IMR-90 (cell line): ENCODE measurements around the gene EPHB6. TPM values are rescaled to one million over a fixed set of nuclear protein-coding genes. Genes with fewer than 3 reads are reported as not detected.

Experiments
- ATAC-seq: fragments of 200-7000 bp; cut with Tn5 transposase; 2 replicates; pipeline ENCODE4 v1.9.1; 2020; ENCODE audit warnings: low read depth, mild to moderate bottlenecking, moderate library complexity
- BruUV-seq: library from RNA; stranded (reverse); fragments of 400-500 nt; replicated peaks from 2 replicates; lab custom pipeline; 2021; lab: Mats Ljungman, UMichigan
- CTCF ChIA-PET: fragments of 300-600 bp; formaldehyde crosslinking; extraction: SDS; loops from one replicate; lab custom pipeline; 2021; ENCODE audit warnings: antibody characterized with exemption; lab: Yijun Ruan, JAX
- POLR2A ChIA-PET: fragments of 300-600 bp; sonication (Branson Sonifier 250); formaldehyde crosslinking; loops from one replicate; lab custom pipeline; 2022; ENCODE audit warnings: antibody characterized with exemption; ENCODE audit not compliant: unreplicated experiment; lab: Charles Lee
- DNase-seq: peaks from one replicate; pipeline ENCODE4 v3.0.0; 2013
- H2AFZ ChIP-seq: replicated peaks from 2 replicates; pipeline ENCODE3; 2013; ENCODE audit warnings: low read length, mild to moderate bottlenecking; ENCODE audit not compliant: poor library complexity
- H2AK5ac ChIP-seq: 2 replicates; pipeline ENCODE4 v1.6.1; 2013; ENCODE audit warnings: low read depth, low read length, inconsistent platforms
- H2AK9ac ChIP-seq: replicated peaks from 2 replicates; pipeline ENCODE3; 2013; ENCODE audit warnings: mild to moderate bottlenecking, low read depth, low read length, moderate library complexity; ENCODE audit not compliant: poor library complexity
- H2BK120ac ChIP-seq: 2 replicates; pipeline ENCODE4 v1.6.1; 2013; ENCODE audit warnings: low read depth, low read length, inconsistent platforms
- H2BK15ac ChIP-seq: 3 replicates; pipeline ENCODE4 v1.6.1; 2013; ENCODE audit warnings: low read depth, low read length, inconsistent platforms
- H2BK20ac ChIP-seq: 2 replicates; pipeline ENCODE4 v1.6.1; 2013; ENCODE audit warnings: low read depth, mild to moderate bottlenecking, inconsistent platforms, low read length, moderate library complexity
- H2BK5ac ChIP-seq: 2 replicates; pipeline ENCODE4 v1.6.1; 2013; ENCODE audit warnings: mild to moderate bottlenecking, low read depth, low read length, inconsistent platforms; ENCODE audit not compliant: poor library complexity, severe bottlenecking
- H3K14ac ChIP-seq: replicated peaks from 2 replicates; pipeline ENCODE4 v1.6.1; 2013; ENCODE audit warnings: low read depth, low read length, inconsistent platforms
- H3K18ac ChIP-seq: 2 replicates; pipeline ENCODE4 v1.6.1; 2013; ENCODE audit warnings: low read depth, low read length, control low read depth
- H3K23ac ChIP-seq: 2 replicates; pipeline ENCODE4 v1.6.1; 2013; ENCODE audit warnings: low read depth, low read length, inconsistent platforms
- H3K27ac ChIP-seq: 2 replicates; pipeline ENCODE4 v1.5.1; 2013; ENCODE audit warnings: mild to moderate bottlenecking, control low read depth, low read length; ENCODE audit not compliant: insufficient read depth
- H3K27me3 ChIP-seq: 2 replicates; pipeline ENCODE4 v1.6.1; 2013; ENCODE audit warnings: low read length; ENCODE audit not compliant: control insufficient read depth, insufficient read depth
- H3K36me3 ChIP-seq: 2 replicates; pipeline ENCODE4 v1.6.1; 2013; ENCODE audit warnings: low read length, mixed read lengths; ENCODE audit not compliant: control insufficient read depth, insufficient read depth
- H3K4ac ChIP-seq: 2 replicates; pipeline ENCODE4 v1.6.1; 2013; ENCODE audit warnings: low read depth, low read length, inconsistent platforms
- H3K4me1 ChIP-seq: 2 replicates; pipeline ENCODE4 v1.6.1; 2013; ENCODE audit warnings: low read length, mixed read lengths; ENCODE audit not compliant: control insufficient read depth, insufficient read depth
- H3K4me2 ChIP-seq: 2 replicates; pipeline ENCODE4 v1.6.1; 2013; ENCODE audit warnings: low read depth, mild to moderate bottlenecking, control low read depth, low read length, moderate library complexity
- H3K4me3 ChIP-seq: 2 replicates; pipeline ENCODE4 v1.5.1; 2013; ENCODE audit warnings: low read depth, mild to moderate bottlenecking, control low read depth, low read length, moderate library complexity; ENCODE audit not compliant: insufficient read depth
- H3K56ac ChIP-seq: 2 replicates; pipeline ENCODE4 v1.6.1; 2013; ENCODE audit warnings: low read length, inconsistent platforms; ENCODE audit not compliant: insufficient read depth; ENCODE audit errors: extremely low read depth
- H3K79me1 ChIP-seq, 2 experiments: 2 replicates each; pipeline ENCODE4 v1.6.1; 2013; ENCODE audit warnings: low read length in 2 of 2, inconsistent platforms in 1 of 2, low read depth in 1 of 2
- H3K9ac ChIP-seq: 2 replicates; pipeline ENCODE4 v1.6.1; 2013; ENCODE audit warnings: low read depth, low read length, control low read depth
- H3K9me1 ChIP-seq: 2 replicates; pipeline ENCODE4 v1.6.1; 2013; ENCODE audit warnings: low read length, inconsistent platforms; ENCODE audit not compliant: insufficient read depth
- H3K9me3 ChIP-seq: 2 replicates; pipeline ENCODE4 v1.6.1; 2013; ENCODE audit warnings: low read length; ENCODE audit not compliant: control insufficient read depth, insufficient read depth
- H4K20me1 ChIP-seq: 2 replicates; pipeline ENCODE4 v1.6.1; 2013; ENCODE audit warnings: low read length, inconsistent platforms; ENCODE audit not compliant: insufficient read depth
- H4K5ac ChIP-seq: 2 replicates; pipeline ENCODE4 v1.6.1; 2013; ENCODE audit warnings: mild to moderate bottlenecking, low read depth, low read length, control low read depth
- H4K8ac ChIP-seq, 2 experiments: 2 replicates each; pipeline ENCODE4 v1.6.1; 2013; ENCODE audit warnings: low read depth in 2 of 2, low read length in 2 of 2, control low read depth in 1 of 2, inconsistent platforms in 1 of 2
- H4K91ac ChIP-seq: 2 replicates; pipeline ENCODE4 v1.6.1; 2013; ENCODE audit warnings: low read depth, low read length, inconsistent platforms; ENCODE audit not compliant: insufficient read depth
- FOS ChIP-seq: fragments of 150-350 bp; IDR thresholded peaks from 2 replicates; pipeline ENCODE4 v1.6.1; 2016; ENCODE audit warnings: low read depth, low read length
- POLR2A ChIP-seq: IDR thresholded peaks from 2 replicates; pipeline ENCODE4 v1.6.1; 2012; ENCODE audit warnings: mild to moderate bottlenecking, low read depth, low read length
- WGBS, 2 experiments: methylation state at CpG; one replicate each; pipeline versions ENCODE4 v1.1.5 to v1.1.7; 2013; ENCODE audit warnings: missing lambda C conversion rate in 2 of 2; ENCODE audit not compliant: insufficient read length in 1 of 2; ENCODE audit errors: extremely low coverage in 2 of 2; 5-methylcytosine and 5-hydroxymethylcytosine counted together
- dilution Hi-C: fragments of 300-500 bp; cut with HindIII; formaldehyde crosslinking; loops from one replicate; pipeline ENCODE4 v1.14.3; 2018; ENCODE audit warnings: low sequenced_read_pairs; ENCODE audit not compliant: unreplicated experiment
- in situ Hi-C: fragments of 300-500 bp; cut with MboI; formaldehyde crosslinking; loops from 3 replicates; pipeline ENCODE4 v1.14.3; 2019; ENCODE audit warnings: low sequenced_read_pairs, inconsistent platforms, mixed read lengths
- intact Hi-C: fragments of 100-400 bp; cut with micrococcal nuclease; formaldehyde crosslinking; loops from 2 replicates; pipeline ENCODE4 v1.10.0; 2022
- polyA plus RNA-seq, 3 experiments: library from polyadenylated mRNA; depleted of rRNA; stranded (reverse); fragments of >200 nt; gene quantifications; 2 replicates each; pipeline ENCODE4 v1.2.3, GENCODE V29; 2012; ENCODE audit warnings: low replicate concordance in 1 of 3
- total RNA-seq: library from RNA; depleted of rRNA; stranded (reverse); fragments of >200 nt; gene quantifications from 2 replicates; pipeline ENCODE4 v1.2.3, GENCODE V29; 2012

The EPHB6 gene
- total and polyA plus RNA-seq, 2 of the 4 experiments (the other 2 are of a cell fraction) = under 0.01 to 0.60 TPM

DNA sequence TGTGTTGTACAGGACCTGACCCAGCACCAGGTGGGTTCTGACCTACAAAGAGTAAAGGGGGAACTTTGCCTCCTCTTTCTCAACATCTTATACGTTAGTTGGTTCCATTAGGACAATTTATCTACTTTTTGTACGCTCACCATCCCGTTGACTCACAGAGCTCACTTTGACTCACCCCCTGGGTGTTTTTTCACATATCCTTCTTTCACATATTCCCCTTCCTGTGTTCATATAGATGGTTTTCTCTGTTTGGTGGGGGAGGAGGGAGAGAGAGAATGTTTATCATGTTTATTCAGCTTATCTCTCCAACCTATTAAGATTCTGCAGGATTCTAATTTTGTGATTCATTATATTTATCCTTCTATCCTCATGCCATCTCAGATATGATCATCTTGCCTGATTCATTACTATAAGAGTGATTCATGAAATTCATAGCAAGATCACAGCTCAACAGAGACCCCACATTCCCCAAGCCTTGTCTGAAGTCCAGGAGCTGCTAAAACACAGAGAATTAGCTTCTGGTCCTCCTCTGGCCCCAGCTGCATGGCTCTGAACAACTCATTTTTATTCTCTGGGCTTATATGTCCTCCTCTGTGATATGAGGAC lies 46.9 kb upstream of the EPHB6 start:
- POLR2A ChIA-PET = no interaction called here

More for the DNA sequence above, 46.9 kb upstream of the EPHB6 start:
- no peak overlapping the region for H3K14ac ChIP-seq
- H3K18ac ChIP-seq = no peak overlapping the region
- TF ChIP-seq FOS = no peak
- TF ChIP-seq POLR2A = no peak
- peaks cover 5% of the 10 kb centered on the region; the same call in 1 of the 2 replicates for H3K27me3 ChIP-seq
- H3K4ac ChIP-seq = no peak overlapping the region
- no peaks in the 10 kb centered on the region for H3K36me3 ChIP-seq
- H2BK20ac ChIP-seq = no peak overlapping the region
- H2BK15ac ChIP-seq = no peak overlapping the region
- H3K9ac ChIP-seq = no peak overlapping the region
- H4K20me1 ChIP-seq = no peaks in the 10 kb centered on the region
- no peak overlapping the region for H3K56ac ChIP-seq
- H3K23ac ChIP-seq = no peak overlapping the region
- dilution Hi-C loops = no loop called here
- H2AFZ ChIP-seq = no peak overlapping the region
- intact Hi-C loops = no loop called here
- CTCF ChIA-PET = interaction anchor here (1.5 to 1.7 kb wide), 2 partner anchors 25 to 273 kb away, joined by 4 to 8 read pairs; no protein-coding TSS in a partner anchor
- H4K5ac ChIP-seq = no peak overlapping the region
- no peak overlapping the region for H2BK120ac ChIP-seq
- H2AK5ac ChIP-seq = no peak overlapping the region
- H3K9me1 ChIP-seq = no peaks in the 10 kb centered on the region
- peak overlapping the region in 1 of 2 experiments; percentile 40; a peak in 1 of 4 replicates for H4K8ac ChIP-seq
- WGBS, 2 experiments = no CpG with 5 or more reads among the region's 3 CpGs
- ATAC-seq (no peak), DNase-seq (peak; percentile 15)
- H3K4me2 ChIP-seq = no peak overlapping the region
- H2BK5ac ChIP-seq = no peak overlapping the region
- H3K79me1 ChIP-seq = no peaks in the 10 kb centered on the region
- in situ Hi-C loops = no loop called here
- no peak overlapping the region for H2AK9ac ChIP-seq
- no peak overlapping the region for H3K27ac ChIP-seq
- H3K9me3 ChIP-seq = no peaks in the 10 kb centered on the region
- H4K91ac ChIP-seq = no peak overlapping the region
- H3K4me3 ChIP-seq = no peak overlapping the region
- no peaks in the 10 kb centered on the region for H3K4me1 ChIP-seq
- BruUV-seq = no TSS peak
